WTC11 (cell line): ENCODE measurements around the gene LRR1. TPM values are rescaled to one million over a fixed set of nuclear protein-coding genes. Genes with fewer than 3 reads are reported as not detected.

ENCODE experiments used
- CTCF ChIP-seq: fragments of 200-600 bp; IDR thresholded peaks from 2 replicates; pipeline ENCODE4 v1.8.0; 2022; ENCODE audit warnings: antibody characterized with exemption
- E2F1 ChIP-seq: sonication (generic); formaldehyde crosslinking; IDR thresholded peaks from 2 replicates; pipeline ENCODE4 v1.8.0; 2022; ENCODE audit warnings: mild to moderate bottlenecking, missing genetic modification reagents
- E2F4 ChIP-seq: sonication (generic); formaldehyde crosslinking; IDR thresholded peaks from 2 replicates; pipeline ENCODE4 v1.8.1; 2022; ENCODE audit warnings: low read depth, mild to moderate bottlenecking, moderate library complexity, missing genetic modification reagents, borderline replicate concordance
- FOXJ3 ChIP-seq: sonication (generic); formaldehyde crosslinking; IDR thresholded peaks from 2 replicates; pipeline ENCODE4 v1.9.0; 2021; ENCODE audit warnings: missing genetic modification reagents, mild to moderate bottlenecking, borderline replicate concordance
- FOXK1 ChIP-seq: sonication (generic); formaldehyde crosslinking; IDR thresholded peaks from 2 replicates; pipeline ENCODE4 v1.8.0; 2022; ENCODE audit warnings: mild to moderate bottlenecking, moderate library complexity, missing genetic modification reagents
- FOXP4 ChIP-seq: sonication (generic); formaldehyde crosslinking; IDR thresholded peaks from 2 replicates; pipeline ENCODE4 v1.8.0; 2022; ENCODE audit warnings: mild to moderate bottlenecking, missing genetic modification reagents
- GABPB1 ChIP-seq: sonication (generic); formaldehyde crosslinking; IDR thresholded peaks from 2 replicates; pipeline ENCODE4 v1.8.1; 2023; ENCODE audit warnings: mild to moderate bottlenecking, missing genetic modification reagents
- GTF2I ChIP-seq: fragments of 250-450 bp; sonication (Bioruptor Pico); conservative IDR thresholded peaks from 2 replicates; pipeline ENCODE4 v1.4.0; 2021; ENCODE audit warnings: mild to moderate bottlenecking
- IRF2 ChIP-seq: sonication (generic); formaldehyde crosslinking; IDR thresholded peaks from 2 replicates; pipeline ENCODE4 v1.8.0; 2022; ENCODE audit warnings: low read depth, missing genetic modification reagents, borderline replicate concordance
- JAZF1 ChIP-seq: fragments of 250-450 bp; sonication (Bioruptor Pico); IDR thresholded peaks from 2 replicates; pipeline ENCODE4 v1.9.0; 2021; ENCODE audit warnings: moderate library complexity, mild to moderate bottlenecking, inconsistent platforms
- KAT7 ChIP-seq: sonication (generic); formaldehyde crosslinking; IDR thresholded peaks from 2 replicates; pipeline ENCODE4 v1.8.1; 2023; ENCODE audit warnings: missing genetic modification reagents, mild to moderate bottlenecking, borderline replicate concordance
- MYBL2 ChIP-seq: sonication (generic); formaldehyde crosslinking; IDR thresholded peaks from 2 replicates; pipeline ENCODE4 v1.8.1; 2023; ENCODE audit warnings: mild to moderate bottlenecking, moderate library complexity, missing genetic modification reagents
- NFE2L1 ChIP-seq: sonication (generic); formaldehyde crosslinking; IDR thresholded peaks from 2 replicates; pipeline ENCODE4 v1.8.1; 2023; ENCODE audit warnings: missing genetic modification reagents
- NR1H2 ChIP-seq: sonication (generic); formaldehyde crosslinking; IDR thresholded peaks from 2 replicates; pipeline ENCODE4 v1.9.0; 2021; ENCODE audit warnings: mild to moderate bottlenecking, moderate library complexity, missing genetic modification reagents
- NR3C1 ChIP-seq: sonication (generic); formaldehyde crosslinking; conservative IDR thresholded peaks from 2 replicates; pipeline ENCODE4 v1.8.1; 2023; ENCODE audit warnings: low read depth, mild to moderate bottlenecking, missing genetic modification reagents
- OVOL2 ChIP-seq: fragments of 250-450 bp; sonication (Bioruptor Pico); IDR thresholded peaks from 2 replicates; pipeline ENCODE4 v1.9.0; 2021; ENCODE audit warnings: mild to moderate bottlenecking, borderline replicate concordance
- STAT6 ChIP-seq: sonication (generic); formaldehyde crosslinking; conservative IDR thresholded peaks from 2 replicates; pipeline ENCODE4 v1.8.1; 2023; ENCODE audit warnings: mild to moderate bottlenecking, low read depth, missing genetic modification reagents, moderate library complexity
- TEAD1 ChIP-seq: sonication (generic); formaldehyde crosslinking; IDR thresholded peaks from 2 replicates; pipeline ENCODE4 v1.8.0; 2022; ENCODE audit warnings: mild to moderate bottlenecking, missing genetic modification reagents
- ZBTB21 ChIP-seq: sonication (generic); formaldehyde crosslinking; IDR thresholded peaks from 2 replicates; pipeline ENCODE4 v1.8.1; 2023; ENCODE audit warnings: mild to moderate bottlenecking, missing genetic modification reagents, borderline replicate concordance
- ZNF121 ChIP-seq: sonication (generic); formaldehyde crosslinking; IDR thresholded peaks from 2 replicates; pipeline ENCODE4 v1.8.0; 2023; ENCODE audit warnings: missing genetic modification reagents
- ZNF219 ChIP-seq: sonication (generic); formaldehyde crosslinking; IDR thresholded peaks from 2 replicates; pipeline ENCODE4 v1.8.0; 2023; ENCODE audit warnings: missing genetic modification reagents, mild to moderate bottlenecking, borderline replicate concordance
- ZNF263 ChIP-seq: sonication (generic); formaldehyde crosslinking; IDR thresholded peaks from 2 replicates; pipeline ENCODE4 v1.8.1; 2022; ENCODE audit warnings: low read depth, mild to moderate bottlenecking, moderate library complexity, missing genetic modification reagents
- ZNF416 ChIP-seq: fragments of 250-450 bp; sonication (Bioruptor Pico); IDR thresholded peaks from 2 replicates; pipeline ENCODE4 v1.9.0; 2021; ENCODE audit warnings: mild to moderate bottlenecking, inconsistent platforms
- total RNA-seq: library from RNA; stranded (reverse); gene quantifications from 3 replicates; pipeline ENCODE4 v1.2.3, GENCODE V29; 2021
- TF ChIP-seq, protein P1 (sequence below): sonication (generic); formaldehyde crosslinking; IDR thresholded peaks from 2 replicates; pipeline ENCODE4 v1.8.0; 2023; ENCODE audit warnings: mild to moderate bottlenecking, missing genetic modification reagents
- TF ChIP-seq, protein P2 (sequence below): sonication (generic); formaldehyde crosslinking; IDR thresholded peaks from 2 replicates; pipeline ENCODE4 v1.8.1; 2022; ENCODE audit warnings: missing genetic modification reagents, borderline replicate concordance

Gene LRR1
- total RNA-seq, 1 experiment from 2014 or later: 42.6 TPM

DNA sequence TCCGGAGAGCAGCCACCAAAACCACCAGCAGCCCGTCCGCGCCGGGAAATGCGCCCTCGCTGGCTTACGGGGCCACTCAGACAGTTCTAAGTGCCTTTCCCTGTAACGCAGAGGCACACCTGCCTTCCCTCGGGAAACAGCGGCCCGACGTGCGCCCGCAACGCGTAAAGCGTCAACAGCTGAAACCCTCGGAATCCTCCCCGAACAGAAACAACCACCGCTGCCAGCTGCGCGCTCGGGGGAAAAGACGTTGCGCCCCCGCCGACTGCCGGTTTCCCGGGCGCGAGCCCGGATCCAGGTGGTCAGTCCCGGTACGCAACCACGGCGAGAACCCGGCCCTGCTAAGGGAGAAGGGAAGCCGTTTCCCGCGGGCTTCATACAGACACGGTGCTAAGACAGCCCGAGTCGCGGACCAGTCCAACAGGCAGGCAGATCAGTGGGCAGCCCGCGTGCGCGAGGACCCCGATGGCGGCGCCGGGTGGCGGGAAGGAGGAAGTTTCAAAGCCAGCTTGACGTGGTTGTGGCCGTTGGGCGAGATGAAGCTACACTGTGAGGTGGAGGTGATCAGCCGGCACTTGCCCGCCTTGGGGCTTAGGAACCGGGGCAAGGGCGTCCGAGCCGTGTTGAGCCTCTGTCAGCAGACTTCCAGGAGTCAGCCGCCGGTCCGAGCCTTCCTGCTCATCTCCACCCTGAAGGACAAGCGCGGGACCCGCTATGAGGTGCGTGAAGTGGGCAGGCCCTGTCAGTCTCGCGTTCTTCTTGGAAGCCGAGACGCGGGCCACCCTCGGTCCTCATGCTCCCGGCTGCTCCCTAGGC, at the start of gene LRR1 (continued):
- TF ChIP-seq E2F4 (CRISPR knock-in tag) (peak; percentile 97), ZNF219 (0 out of 2 replicates have a peak, but pooled peaks have one; percentile 20), MYBL2 (CRISPR knock-in tag) (peak; percentile 91), GABPB1 (CRISPR knock-in tag) (peak; percentile 64), ZNF416 (peak; percentile 33; the same call in 1 of the 2 replicates), IRF2 (CRISPR knock-in tag) (no peak), CTCF (no peak), E2F1 (CRISPR knock-in tag) (0 out of 2 replicates have a peak, but pooled peaks have one; percentile 14), FOXK1 (CRISPR knock-in tag) (peak; percentile 92), ZNF121 (CRISPR knock-in tag) (no peak; the same call in 1 of the 2 replicates), TEAD1 (peak; percentile 41; the same call in 1 of the 2 replicates), GTF2I (CRISPR knock-in tag) (no peak), FOXJ3 (CRISPR knock-in tag) (0 out of 2 replicates have a peak, but pooled peaks have one; percentile 18), ZNF263 (CRISPR knock-in tag) (no peak), NFE2L1 (CRISPR knock-in tag) (no peak), JAZF1 (CRISPR knock-in tag) (no peak), NR1H2 (CRISPR knock-in tag) (no peak), OVOL2 (CRISPR knock-in tag) (no peak), FOXP4 (CRISPR knock-in tag) (peak; percentile 70; the same call in 1 of the 2 replicates), STAT6 (no peak), KAT7 (CRISPR knock-in tag) (0 out of 2 replicates have a peak, but pooled peaks have one; percentile 21), ZBTB21 (CRISPR knock-in tag) (no peak; the same call in 1 of the 2 replicates), NR3C1 (CRISPR knock-in tag) (0 out of 2 replicates have a peak, but pooled peaks have one; percentile 54)
- TF ChIP-seq, protein P1, sequence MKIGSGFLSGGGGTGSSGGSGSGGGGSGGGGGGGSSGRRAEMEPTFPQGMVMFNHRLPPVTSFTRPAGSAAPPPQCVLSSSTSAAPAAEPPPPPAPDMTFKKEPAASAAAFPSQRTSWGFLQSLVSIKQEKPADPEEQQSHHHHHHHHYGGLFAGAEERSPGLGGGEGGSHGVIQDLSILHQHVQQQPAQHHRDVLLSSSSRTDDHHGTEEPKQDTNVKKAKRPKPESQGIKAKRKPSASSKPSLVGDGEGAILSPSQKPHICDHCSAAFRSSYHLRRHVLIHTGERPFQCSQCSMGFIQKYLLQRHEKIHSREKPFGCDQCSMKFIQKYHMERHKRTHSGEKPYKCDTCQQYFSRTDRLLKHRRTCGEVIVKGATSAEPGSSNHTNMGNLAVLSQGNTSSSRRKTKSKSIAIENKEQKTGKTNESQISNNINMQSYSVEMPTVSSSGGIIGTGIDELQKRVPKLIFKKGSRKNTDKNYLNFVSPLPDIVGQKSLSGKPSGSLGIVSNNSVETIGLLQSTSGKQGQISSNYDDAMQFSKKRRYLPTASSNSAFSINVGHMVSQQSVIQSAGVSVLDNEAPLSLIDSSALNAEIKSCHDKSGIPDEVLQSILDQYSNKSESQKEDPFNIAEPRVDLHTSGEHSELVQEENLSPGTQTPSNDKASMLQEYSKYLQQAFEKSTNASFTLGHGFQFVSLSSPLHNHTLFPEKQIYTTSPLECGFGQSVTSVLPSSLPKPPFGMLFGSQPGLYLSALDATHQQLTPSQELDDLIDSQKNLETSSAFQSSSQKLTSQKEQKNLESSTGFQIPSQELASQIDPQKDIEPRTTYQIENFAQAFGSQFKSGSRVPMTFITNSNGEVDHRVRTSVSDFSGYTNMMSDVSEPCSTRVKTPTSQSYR (CRISPR knock-in tag): 0 out of 2 replicates have a peak, but pooled peaks have one; percentile 50
- TF ChIP-seq, protein P2, sequence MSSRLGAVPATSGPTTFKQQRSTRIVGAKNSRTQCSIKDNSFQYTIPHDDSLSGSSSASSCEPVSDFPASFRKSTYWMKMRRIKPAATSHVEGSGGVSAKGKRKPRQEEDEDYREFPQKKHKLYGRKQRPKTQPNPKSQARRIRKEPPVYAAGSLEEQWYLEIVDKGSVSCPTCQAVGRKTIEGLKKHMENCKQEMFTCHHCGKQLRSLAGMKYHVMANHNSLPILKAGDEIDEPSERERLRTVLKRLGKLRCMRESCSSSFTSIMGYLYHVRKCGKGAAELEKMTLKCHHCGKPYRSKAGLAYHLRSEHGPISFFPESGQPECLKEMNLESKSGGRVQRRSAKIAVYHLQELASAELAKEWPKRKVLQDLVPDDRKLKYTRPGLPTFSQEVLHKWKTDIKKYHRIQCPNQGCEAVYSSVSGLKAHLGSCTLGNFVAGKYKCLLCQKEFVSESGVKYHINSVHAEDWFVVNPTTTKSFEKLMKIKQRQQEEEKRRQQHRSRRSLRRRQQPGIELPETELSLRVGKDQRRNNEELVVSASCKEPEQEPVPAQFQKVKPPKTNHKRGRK (CRISPR knock-in tag): no peak
